HCT116 (cell line): ENCODE measurements around the gene DNHD1. TPM values are rescaled to one million over a fixed set of nuclear protein-coding genes. Genes with fewer than 3 reads are reported as not detected.

Experiments
- ATAC-seq: fragments of 200-7000 bp; cut with Tn5 transposase; 2 replicates; pipeline ENCODE4 v1.9.1; 2020; ENCODE audit warnings: mild to moderate bottlenecking, moderate library complexity
- BruUV-seq: library from RNA; stranded (reverse); fragments of 400-500 nt; replicated peaks from 2 replicates; lab custom pipeline; 2021; lab: Mats Ljungman, UMichigan
- CTCF ChIA-PET: fragments of 300-600 bp; sonication (Branson Sonifier 250); formaldehyde crosslinking; loops from one replicate; lab custom pipeline; 2021; ENCODE audit warnings: antibody characterized with exemption; lab: Charles Lee
- POLR2A ChIA-PET: fragments of 300-600, 350-600 bp; sonication (Branson Sonifier 250); formaldehyde crosslinking; loops from one replicate; lab custom pipeline; 2021; ENCODE audit warnings: antibody characterized with exemption; lab: Charles Lee
- RAD21 ChIA-PET, 2 experiments: fragments of 300-600 bp; sonication (Branson Sonifier 250); formaldehyde crosslinking; loops; one replicate each; lab custom pipeline; 2023; ENCODE audit warnings: low total read pairs in 2 of 2; ENCODE audit not compliant: uncharacterized antibody in 2 of 2, unreplicated experiment in 2 of 2, low non-redundant PET in 1 of 2; lab: Charles Lee
- DNase-seq: peaks from one replicate; pipeline ENCODE4 v3.0.0-alpha.2; 2010; ENCODE audit warnings: low read depth, low spot score
- H2AFZ ChIP-seq: fragments of 200-600 bp; shearing (Covaris generic), sonication (generic); 2 replicates; pipeline ENCODE4 v1.6.1; 2017; ENCODE audit warnings: low read depth, mixed run types, mixed read lengths, antibody characterized with exemption, low read length; ENCODE audit not compliant: poor library complexity, severe bottlenecking
- H3K27ac ChIP-seq: 2 replicates; pipeline ENCODE4 v1.5.1; 2012; ENCODE audit warnings: low read depth, low read length
- H3K27me3 ChIP-seq: fragments of 200-600 bp; sonication (generic); 2 replicates; pipeline ENCODE4 v1.6.1; 2016; ENCODE audit warnings: mixed run types, low read length, mixed read lengths; ENCODE audit not compliant: insufficient read depth
- H3K36me3 ChIP-seq, 2 experiments: fragments of 200-500 bp in 1 of 2; fragments of 200-600 bp in 1 of 2; sonication (Bioruptor generic) in 1 of 2; sonication (generic) in 1 of 2; 2 replicates each; pipeline versions ENCODE4 v1.5.1 to v1.6.1; 2014 to 2016; ENCODE audit warnings: low read length in 2 of 2, inconsistent platforms in 1 of 2, mixed read lengths in 1 of 2, mixed run types in 1 of 2; ENCODE audit not compliant: insufficient read depth in 2 of 2, control insufficient read depth in 1 of 2
- H3K4me1 ChIP-seq, 2 experiments: fragments of 200-600 bp in 1 of 2; sonication (generic) in 1 of 2; 2 replicates each; pipeline versions ENCODE4 v1.5.1 to v1.6.1; 2012 to 2017; ENCODE audit warnings: low read length in 2 of 2, inconsistent platforms in 1 of 2, mild to moderate bottlenecking in 1 of 2, mixed read lengths in 1 of 2, mixed run types in 1 of 2, moderate library complexity in 1 of 2; ENCODE audit not compliant: insufficient read depth in 2 of 2, control insufficient read depth in 1 of 2
- H3K4me2 ChIP-seq: fragments of 200-600 bp; sonication (generic); 2 replicates; pipeline ENCODE4 v1.6.1; 2017; ENCODE audit warnings: mixed run types, low read length, mixed read lengths
- H3K4me3 ChIP-seq, 2 experiments: fragments of 200-600 bp in 1 of 2; sonication (generic) in 1 of 2; replicated peaks in 1 of 2; 2 replicates each; pipeline ENCODE4 v1.5.1; 2011 to 2016; ENCODE audit warnings: low read length in 2 of 2, control low read depth in 1 of 2, low read depth in 1 of 2, mild to moderate bottlenecking in 1 of 2, mixed read lengths in 1 of 2, mixed run types in 1 of 2
- H3K79me2 ChIP-seq: fragments of 200-600 bp; sonication (generic); 2 replicates; pipeline ENCODE4 v1.6.1; 2017; ENCODE audit warnings: mild to moderate bottlenecking, mixed run types, low read length, moderate library complexity, mixed read lengths; ENCODE audit not compliant: insufficient read depth
- H3K9ac ChIP-seq: fragments of 200-600 bp; sonication (generic); 2 replicates; pipeline ENCODE4 v1.6.1; 2016; ENCODE audit warnings: low read length, mixed read lengths
- H3K9me2 ChIP-seq: fragments of 200-600 bp; sonication (generic), shearing (Covaris generic); 2 replicates; pipeline ENCODE4 v1.6.1; 2017; ENCODE audit warnings: mixed run types, mild to moderate bottlenecking, moderate library complexity; ENCODE audit not compliant: insufficient read depth
- H3K9me3 ChIP-seq, 2 experiments: fragments of 200-500 bp in 1 of 2; fragments of 200-600 bp in 1 of 2; sonication (Bioruptor generic) in 1 of 2; sonication (generic) in 1 of 2; 2 replicates each; pipeline ENCODE4 v1.6.1; 2014 to 2017; ENCODE audit warnings: low read length in 2 of 2, mixed read lengths in 2 of 2, inconsistent platforms in 1 of 2, low read depth in 1 of 2, mild to moderate bottlenecking in 1 of 2, mixed run types in 1 of 2, moderate library complexity in 1 of 2; ENCODE audit not compliant: control insufficient read depth in 1 of 2, insufficient read depth in 1 of 2
- H4K20me1 ChIP-seq: fragments of 200-600 bp; sonication (generic), shearing (Covaris generic); 2 replicates; pipeline ENCODE4 v1.6.1; 2017; ENCODE audit warnings: mixed run types, mild to moderate bottlenecking, moderate library complexity; ENCODE audit not compliant: insufficient read depth
- CTCF ChIP-seq, 3 experiments: fragments of 200-600 bp in 1 of 3; sonication (generic) in 1 of 3; IDR thresholded peaks in 2 of 3; conservative IDR thresholded peaks in 1 of 3; 2 replicates each; pipeline ENCODE4 v1.5.1; 2012 to 2017; ENCODE audit warnings: low read depth in 2 of 3, low read length in 2 of 3, antibody characterized with exemption in 1 of 3, borderline replicate concordance in 1 of 3, control low read depth in 1 of 3, mild to moderate bottlenecking in 1 of 3, mixed read lengths in 1 of 3, mixed run types in 1 of 3, moderate library complexity in 1 of 3; ENCODE audit not compliant: insufficient read depth in 1 of 3
- EGR1 ChIP-seq: IDR thresholded peaks from 2 replicates; pipeline ENCODE4 v1.6.1; 2012; ENCODE audit warnings: low read depth
- EZH2 ChIP-seq: fragments of 200-600 bp; sonication (generic); IDR thresholded peaks from 2 replicates; pipeline ENCODE4 v1.6.1; 2017; ENCODE audit warnings: antibody characterized with exemption, mixed run types
- FOSL1 ChIP-seq: IDR thresholded peaks from 2 replicates; pipeline ENCODE4 v1.6.1; 2012; ENCODE audit warnings: low read depth
- MAX ChIP-seq: IDR thresholded peaks from 2 replicates; pipeline ENCODE4 v1.6.1; 2012
- POLR2A ChIP-seq: IDR thresholded peaks from 2 replicates; pipeline ENCODE4 v1.7.0; 2011; ENCODE audit warnings: borderline replicate concordance; ENCODE audit not compliant: insufficient read depth, insufficient read length; ENCODE audit errors: extremely low read depth
- POLR2AphosphoS5 ChIP-seq: IDR thresholded peaks from 2 replicates; pipeline ENCODE4 v1.6.1; 2011; ENCODE audit warnings: mild to moderate bottlenecking, low read depth, low read length, moderate library complexity
- RAD21 ChIP-seq: IDR thresholded peaks from 2 replicates; pipeline ENCODE4 v1.6.1; 2012; ENCODE audit warnings: low read depth, mild to moderate bottlenecking
- SIN3A ChIP-seq: IDR thresholded peaks from 2 replicates; pipeline ENCODE4 v1.6.1; 2012; ENCODE audit warnings: low read depth
- SP1 ChIP-seq: IDR thresholded peaks from 2 replicates; pipeline ENCODE4 v1.6.1; 2012; ENCODE audit warnings: low read depth
- SRF ChIP-seq: IDR thresholded peaks from 2 replicates; pipeline ENCODE4 v1.6.1; 2012; ENCODE audit warnings: low read depth
- YY1 ChIP-seq: IDR thresholded peaks from 2 replicates; pipeline ENCODE4 v1.6.1; 2011; ENCODE audit warnings: low read length, low read depth, moderate library complexity, mild to moderate bottlenecking; ENCODE audit not compliant: insufficient replicate concordance; ENCODE audit errors: extremely low read depth
- ZNF274 ChIP-seq: fragments of 200-500 bp; sonication (Bioruptor generic); IDR thresholded peaks from 2 replicates; pipeline ENCODE4 v1.6.1; 2014; ENCODE audit warnings: mild to moderate bottlenecking, low read depth, low read length, inconsistent platforms
- intact Hi-C: fragments of 100-400 bp; cut with micrococcal nuclease; formaldehyde crosslinking; loops from 2 replicates; pipeline ENCODE4 v1.10.0; 2022
- total RNA-seq: library from RNA; stranded (reverse); gene quantifications from one replicate; pipeline ENCODE4 v1.2.1, GENCODE V29; 2021; ENCODE audit not compliant: unreplicated experiment

The DNHD1 gene
- total RNA-seq, 1 experiment from 2014 or later: 8.0 TPM

- Histone ChIP-seq H4K20me1 (no peaks in the 10 kb centered on the region), H3K4me3 (no peak overlapping the region), H3K27me3 (no peaks in the 10 kb centered on the region), H3K79me2 (no peaks in the 10 kb centered on the region), H2AFZ (no peak overlapping the region), H3K4me2 (no peak overlapping the region), H3K4me1 (no peaks in the 10 kb centered on the region), H3K36me3 (no peaks in the 10 kb centered on the region), H3K9me2 (no peaks in the 10 kb centered on the region), H3K9ac (no peak overlapping the region), H3K9me3 (no peaks in the 10 kb centered on the region), H3K27ac (no peak overlapping the region)
- ChIA-PET RAD21 (no interaction called here), CTCF (no interaction called here), POLR2A (no interaction called here)
- DNase-seq (no peak), ATAC-seq (no peak)
- intact Hi-C loops: no loop called here
- TF ChIP-seq FOSL1: no peak
- TF ChIP-seq EGR1: no peak
- TF ChIP-seq RAD21: no peak
- no peak for TF ChIP-seq CTCF (IDR thresholded peaks at IDR 0.05 in 2 of 3, conservative IDR thresholded peaks at IDR 0.05 in 1 of 3; ENCODE audit: borderline replicate concordance in 1 of 3, insufficient read depth in 1 of 3, low read depth in 2 of 3, low read length in 2 of 3)
- TF ChIP-seq POLR2A: no peak
- BruUV-seq: no TSS peak
Observed at GRCh38 chr11:6544921-6545850, 48.1 kb downstream of the DNHD1 start.

GRCh38 chr11:6545917-6546605 is 49.0 kb downstream of the DNHD1 start:
- Histone ChIP-seq H2AFZ (no peak overlapping the region), H3K27ac (no peak overlapping the region), H3K27me3 (no peaks in the 10 kb centered on the region), H3K79me2 (no peaks in the 10 kb centered on the region), H3K4me3 (no peak overlapping the region), H3K9ac (no peak overlapping the region), H3K4me1 (no peaks in the 10 kb centered on the region), H3K9me2 (no peaks in the 10 kb centered on the region), H3K9me3 (no peaks in the 10 kb centered on the region), H4K20me1 (no peaks in the 10 kb centered on the region), H3K36me3 (no peaks in the 10 kb centered on the region), H3K4me2 (no peak overlapping the region)
- RAD21 ChIA-PET: no interaction called here
- ATAC-seq (no peak), DNase-seq (no peak)
- CTCF ChIA-PET: no interaction called here
- BruUV-seq: no TSS peak
- POLR2A ChIA-PET: no interaction called here
- intact Hi-C loops: no loop called here
- TF ChIP-seq YY1 (no peak), RAD21 (no peak), ZNF274 (no peak), EZH2 (no peak), SRF (no peak), POLR2AphosphoS5 (no peak), SIN3A (no peak), MAX (no peak), CTCF (IDR thresholded peaks at IDR 0.05 in 2 of 3, conservative IDR thresholded peaks at IDR 0.05 in 1 of 3; ENCODE audit: borderline replicate concordance in 1 of 3, insufficient read depth in 1 of 3, low read depth in 2 of 3, low read length in 2 of 3) (no peak), POLR2A (no peak), SP1 (no peak), FOSL1 (no peak)
